ENCODE measurements around the gene TAL1.

- TF ChIP-seq PHF8 (CRISPR knock-in tag; IDR thresholded peaks at IDR 0.05) (no peak), STAT5B (CRISPR knock-in tag; IDR thresholded peaks at IDR 0.05) (no peak), CEBPZ (IDR thresholded peaks at IDR 0.05; ENCODE audit: low read length) (no peak), TBP (CRISPR knock-in tag; IDR thresholded peaks at IDR 0.05) (no peak), RXRA (CRISPR knock-in tag; IDR thresholded peaks at IDR 0.05) (no peak), DPF2 (CRISPR knock-in tag; IDR thresholded peaks at IDR 0.05; ENCODE audit: borderline replicate concordance, low read depth) (no peak), PRDM15 (CRISPR knock-in tag; IDR thresholded peaks at IDR 0.05) (no peak), POLR2A (IDR thresholded peaks at IDR 0.05; ENCODE audit: insufficient read depth in 1 of 2, low read depth in 2 of 2, low read length in 2 of 2) (no peak), ZSCAN30 (CRISPR knock-in tag; IDR thresholded peaks at IDR 0.05) (no peak), KDM5A (IDR thresholded peaks at IDR 0.05; ENCODE audit: borderline replicate concordance, low read length) (no peak)
- TF ChIP-seq, protein P1, sequence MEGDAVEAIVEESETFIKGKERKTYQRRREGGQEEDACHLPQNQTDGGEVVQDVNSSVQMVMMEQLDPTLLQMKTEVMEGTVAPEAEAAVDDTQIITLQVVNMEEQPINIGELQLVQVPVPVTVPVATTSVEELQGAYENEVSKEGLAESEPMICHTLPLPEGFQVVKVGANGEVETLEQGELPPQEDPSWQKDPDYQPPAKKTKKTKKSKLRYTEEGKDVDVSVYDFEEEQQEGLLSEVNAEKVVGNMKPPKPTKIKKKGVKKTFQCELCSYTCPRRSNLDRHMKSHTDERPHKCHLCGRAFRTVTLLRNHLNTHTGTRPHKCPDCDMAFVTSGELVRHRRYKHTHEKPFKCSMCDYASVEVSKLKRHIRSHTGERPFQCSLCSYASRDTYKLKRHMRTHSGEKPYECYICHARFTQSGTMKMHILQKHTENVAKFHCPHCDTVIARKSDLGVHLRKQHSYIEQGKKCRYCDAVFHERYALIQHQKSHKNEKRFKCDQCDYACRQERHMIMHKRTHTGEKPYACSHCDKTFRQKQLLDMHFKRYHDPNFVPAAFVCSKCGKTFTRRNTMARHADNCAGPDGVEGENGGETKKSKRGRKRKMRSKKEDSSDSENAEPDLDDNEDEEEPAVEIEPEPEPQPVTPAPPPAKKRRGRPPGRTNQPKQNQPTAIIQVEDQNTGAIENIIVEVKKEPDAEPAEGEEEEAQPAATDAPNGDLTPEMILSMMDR (CRISPR knock-in tag; IDR thresholded peaks at IDR 0.05) = no peak
Observed at GRCh38 chr1:47227341-47228232, 4.4 kb downstream of the TAL1 start.
